Activated naive CD4-positive, alpha-beta T cell treated with anti-CD3 and anti-CD28 coated beads, Interleukin-2, amount 50 U/mL, for 16 hours (primary cell): Measurements from ENCODE around the gene TRAPPC1.

Experiments used
- DNase-seq: peaks from one replicate; pipeline ENCODE4 v3.0.0-alpha.2; 2020

Gene TRAPPC1

GRCh38 chr17:7897090-7897489 lies 34.7 kb downstream of the TRAPPC1 start:
- no peak for DNase-seq

- no peak for DNase-seq
Measured at GRCh38 chr17:7894866-7895265, 36.9 kb downstream of the TRAPPC1 start.

GRCh38 chr17:7894226-7894625 lies 37.5 kb downstream of the TRAPPC1 start:
- DNase-seq: no peak

- DNase-seq: no peak
Measured at GRCh38 chr17:7893187-7893880, 38.4 kb downstream of the TRAPPC1 start.

GRCh38 chr17:7889166-7889955 lies 42.4 kb downstream of the TRAPPC1 start:
- DNase-seq: peak; percentile 36

- peak; percentile 69 for DNase-seq
Measured at GRCh38 chr17:7888184-7888920, 43.4 kb downstream of the TRAPPC1 start, which contains the start of gene CHD3. CHD3 (plus strand) TSS chr17:7888789; CDS start chr17:7889001, 212 bp downstream.

DNA sequence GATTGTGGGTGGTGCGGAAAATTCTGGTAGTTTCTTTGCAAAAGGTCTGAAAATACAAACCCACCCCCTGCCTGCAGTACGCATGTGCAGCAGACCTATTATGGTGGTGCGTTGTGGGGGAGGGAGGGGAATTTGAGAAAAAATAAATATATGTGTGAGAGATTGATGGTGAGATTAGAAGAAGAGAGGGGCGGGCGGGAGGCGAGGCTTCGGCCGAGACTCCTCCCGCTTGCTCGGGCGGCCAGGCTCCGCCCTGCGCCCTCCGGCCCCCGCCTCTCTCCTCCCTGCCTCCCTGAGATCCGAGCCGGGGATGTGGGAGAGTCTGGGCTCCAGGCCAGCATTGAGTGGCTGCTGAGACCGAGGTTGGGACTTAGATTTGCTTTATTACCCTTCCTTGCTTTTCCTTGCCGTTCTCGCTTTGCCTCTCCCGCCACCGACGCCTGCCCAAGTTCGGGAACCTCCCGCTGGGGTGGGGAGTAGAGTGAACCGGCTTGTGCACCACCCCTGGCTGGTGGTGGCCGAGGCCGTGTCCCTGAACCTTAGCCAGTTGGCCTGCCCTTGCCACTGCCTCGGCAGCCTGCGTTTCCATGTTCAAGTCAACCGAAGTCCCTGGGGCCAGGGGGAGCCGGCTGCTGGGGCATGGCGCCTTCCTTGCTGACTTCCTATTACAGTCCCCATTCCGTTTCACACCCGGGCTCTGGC lies 44.1 kb downstream of the TRAPPC1 start:
- DNase-seq: peak; percentile 92

GRCh38 chr17:7887038-7887481 lies 44.7 kb downstream of the TRAPPC1 start:
- DNase-seq: no peak

GRCh38 chr17:7886227-7887037 lies 45.3 kb downstream of the TRAPPC1 start:
- DNase-seq: peak; percentile 44

GRCh38 chr17:7885367-7886226 lies 46.1 kb downstream of the TRAPPC1 start:
- DNase-seq: peak; percentile 45

DNA sequence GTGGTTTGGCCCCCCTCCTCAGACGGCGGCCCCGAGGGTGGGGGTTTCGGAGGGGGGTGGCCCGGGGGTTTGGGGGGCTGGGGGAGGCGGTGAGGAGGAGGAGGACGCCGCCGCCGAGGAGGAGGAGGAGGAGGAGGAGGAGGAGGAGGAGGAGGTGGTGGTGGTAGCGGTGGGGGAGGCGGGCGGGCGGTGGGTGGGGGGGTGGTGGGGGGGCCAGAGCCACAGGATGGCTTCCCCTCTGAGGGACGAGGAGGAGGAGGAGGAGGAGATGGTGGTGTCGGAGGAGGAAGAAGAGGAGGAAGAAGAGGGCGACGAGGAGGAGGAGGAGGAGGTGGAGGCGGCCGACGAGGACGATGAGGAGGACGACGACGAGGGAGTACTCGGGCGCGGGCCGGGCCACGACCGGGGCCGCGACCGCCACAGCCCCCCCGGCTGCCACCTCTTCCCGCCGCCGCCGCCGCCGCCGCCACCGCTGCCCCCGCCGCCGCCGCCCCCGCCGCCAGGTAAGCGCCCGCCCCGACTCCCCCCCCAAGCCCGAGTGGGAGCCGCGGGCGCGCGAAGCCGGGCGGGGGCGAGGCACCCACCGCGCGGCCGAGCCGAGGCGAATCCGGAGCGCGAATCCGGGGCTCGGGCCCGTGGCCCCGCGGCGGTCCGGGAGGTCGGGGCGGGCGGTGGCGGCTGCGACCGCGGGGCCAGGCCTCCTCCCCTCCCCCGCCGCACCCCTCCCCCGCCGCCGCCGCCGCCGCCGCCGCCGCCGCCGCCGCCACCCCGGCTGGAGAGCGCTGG lies 47.0 kb downstream of the TRAPPC1 start:
- DNase-seq: peak; percentile 50

DNA sequence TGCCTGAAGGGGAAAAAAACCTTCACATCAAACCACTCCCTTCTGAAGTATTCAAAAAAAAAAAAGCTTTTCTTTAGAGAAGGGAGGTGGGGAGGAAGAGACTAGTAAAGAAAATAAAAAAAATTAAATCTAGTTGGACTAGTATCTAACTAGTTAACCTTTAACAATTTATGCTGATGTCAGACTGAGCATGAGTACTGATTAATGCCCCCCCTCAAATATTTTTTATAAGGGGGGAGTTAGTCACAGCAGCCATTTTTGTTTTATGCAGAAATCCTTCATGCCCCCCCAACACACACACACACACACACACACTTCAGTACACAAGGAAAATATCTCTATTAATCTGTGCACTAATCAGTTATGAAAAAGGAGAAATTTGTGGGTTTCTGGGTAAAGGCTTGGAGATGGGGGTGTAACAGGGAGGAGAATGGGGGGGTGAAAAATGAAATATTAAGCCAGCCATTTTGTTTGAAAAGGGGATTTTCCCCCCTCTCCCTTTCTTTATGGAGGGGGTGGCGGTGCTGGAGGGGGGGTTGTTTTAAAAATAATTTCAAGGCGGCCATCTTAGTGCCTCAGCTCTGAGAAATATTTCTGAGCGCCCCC lies 47.9 kb downstream of the TRAPPC1 start:
- DNase-seq: peak; percentile 53

DNA sequence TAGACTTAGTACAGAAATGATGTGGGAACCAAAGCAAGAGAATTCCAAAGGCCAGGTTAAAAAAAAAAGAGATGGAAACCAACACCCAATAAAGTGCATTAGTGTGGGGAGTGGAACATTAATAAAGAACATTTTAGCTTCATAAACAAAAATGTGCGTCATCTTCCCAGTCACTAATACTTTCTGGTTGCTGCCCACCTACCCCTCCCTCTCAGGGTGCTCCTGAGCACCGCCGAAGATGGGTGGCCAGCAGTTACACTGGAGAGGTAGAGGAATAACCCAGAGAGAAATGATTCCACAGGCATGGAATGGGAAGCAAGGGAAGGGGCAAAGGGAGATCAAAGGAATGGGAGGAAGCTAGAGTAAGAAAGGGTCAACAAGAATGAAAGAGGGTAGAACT lies 49.1 kb downstream of the TRAPPC1 start:
- DNase-seq: no peak

- DNase-seq: peak; percentile 20
Measured at GRCh38 chr17:7882068-7882467, 49.7 kb downstream of the TRAPPC1 start.

GRCh38 chr17:7881276-7882054 lies 50.3 kb downstream of the TRAPPC1 start:
- DNase-seq: no peak
